Spleen (tissue), 11 donors: ENCODE results near the gene GBE1. TPM values are rescaled to one million over a fixed set of nuclear protein-coding genes. Genes with fewer than 3 reads are reported as not detected.

Experiments used
- DNase-seq: peaks from one replicate; pipeline ENCODE4 v3.0.0-alpha.2; 2020
- H3K27ac ChIP-seq, 8 donors: fragments of 200-600 bp; sonication (generic) in 7 of 8; 1 replicate in 4 of 8; 2 replicates in 4 of 8; pipeline versions ENCODE4 v1.5.0 to v1.8.0; 2016 to 2021; ENCODE audit warnings: inconsistent platforms in 4 of 8, mild to moderate bottlenecking in 4 of 8, moderate library complexity in 1 of 8
- H3K27me3 ChIP-seq, 7 donors: fragments of 200-600 bp; sonication (generic) in 6 of 7; replicated peaks in 1 of 7; 1 replicate in 4 of 7; 2 replicates in 3 of 7; pipeline versions ENCODE4 v1.5.0 to v1.8.0; 2016 to 2021; ENCODE audit warnings: inconsistent platforms in 3 of 7, mild to moderate bottlenecking in 1 of 7
- H3K36me3 ChIP-seq, 6 donors: fragments of 200-600 bp; sonication (generic) in 5 of 6; 1 replicate in 4 of 6; 2 replicates in 2 of 6; pipeline versions ENCODE4 v1.5.0 to v1.8.0; 2016 to 2021; ENCODE audit warnings: inconsistent platforms in 2 of 6
- H3K4me1 ChIP-seq, 6 donors: fragments of 200-600 bp; sonication (generic) in 5 of 6; 1 replicate in 3 of 6; 2 replicates in 3 of 6; pipeline versions ENCODE4 v1.5.0 to v1.8.0; 2016 to 2021; ENCODE audit warnings: inconsistent platforms in 3 of 6
- H3K4me3 ChIP-seq, 8 donors: fragments of 200-600 bp; sonication (generic) in 7 of 8; 1 replicate in 4 of 8; 2 replicates in 4 of 8; pipeline versions ENCODE4 v1.5.0 to v1.8.0; 2016 to 2021; ENCODE audit warnings: inconsistent platforms in 4 of 8, mild to moderate bottlenecking in 4 of 8, moderate library complexity in 2 of 8
- H3K9me3 ChIP-seq, 8 donors: fragments of 200-600 bp; sonication (generic) in 7 of 8; 1 replicate in 4 of 8; 2 replicates in 4 of 8; pipeline versions ENCODE4 v1.5.0 to v1.8.0; 2016 to 2021; ENCODE audit warnings: inconsistent platforms in 4 of 8
- CTCF ChIP-seq, 11 experiments: fragments of 200-600 bp in 7 of 11; fragments of 450-650 bp in 4 of 11; sonication (generic) in 4 of 11; IDR thresholded peaks in 8 of 11; conservative IDR thresholded peaks in 3 of 11; 1 replicate in 7 of 11; 2 replicates in 4 of 11; pipeline versions ENCODE4 v1.4.0 to v1.8.0; 2016 to 2021; ENCODE audit warnings: antibody characterized with exemption in 11 of 11, inconsistent platforms in 4 of 11, mild to moderate bottlenecking in 1 of 11
- POLR2A ChIP-seq, 3 donors: fragments of 450-650 bp; IDR thresholded peaks; one replicate each; pipeline ENCODE4 v1.5.1; 2017; ENCODE audit warnings: antibody characterized with exemption in 3 of 3, mild to moderate bottlenecking in 1 of 3
- POLR2AphosphoS5 ChIP-seq, 3 donors: sonication (generic); formaldehyde crosslinking; IDR thresholded peaks; one replicate each; pipeline ENCODE4 v1.5.1; 2017; ENCODE audit warnings: antibody characterized with exemption in 3 of 3
- WGBS, 5 donors: extraction: QIAGEN DNeasy Blood & Tissue Kit in 3 of 5; methylation state at CpG; one replicate each; pipeline versions ENCODE4 v1.1.5 to v1.1.7; 2013 to 2018; 5-methylcytosine and 5-hydroxymethylcytosine counted together
- intact Hi-C: fragments of 100-400 bp; cut with DNase I; formaldehyde crosslinking; loops from one replicate; pipeline ENCODE4 v1.15.0; 2023; ENCODE audit warnings: low total_unique reads
- polyA plus RNA-seq, 3 donors: library from polyadenylated mRNA; stranded (reverse); fragments of 200-250 nt; gene quantifications; one replicate each; pipeline ENCODE4 v1.2.1, GENCODE V29; 2013
- total RNA-seq, 7 donors: library from RNA; depleted of rRNA in 3 of 7; stranded (reverse); fragments of >200 nt in 3 of 7; fragmentation: NEBNext Ultra II Directional in 4 of 7; extraction: Animal tissue kit (Norgen Biotek cat#: 25700) in 4 of 7; gene quantifications; one replicate each; pipeline versions ENCODE4 v1.1.0 to v1.2.1, GENCODE V29; 2016 to 2021
- donor health status: healthy with polysubstance abuse.
- donor health status: DM: no; HTN: no; CAD: no; lungs with moderate emphysema.
- donor health status: DM: no; HTN: no; CAD: no.
- donor health status: Bipolar disorder and iron deficiency.
- donor health status: healthy.
- donor health status: DM: no; HTN: no; CAD: no.
- donor health status: DM: yes; HTN: yes; CAD: no.

GBE1 gene
- total and polyA plus RNA-seq, 10 donors = 5.0 to 34.3 (median 21.5) TPM

- H3K27ac ChIP-seq = peak overlapping the region in 7 of 8 donors; percentile 7 to 74 (median 62)
- no peaks in the 10 kb centered on the region for H3K36me3 ChIP-seq
- H3K27me3 ChIP-seq = no peaks in the 10 kb centered on the region
- intact Hi-C loops = no loop called here
- TF ChIP-seq POLR2A (IDR thresholded peaks at IDR 0.05) = no peak
- TF ChIP-seq CTCF (IDR thresholded peaks at IDR 0.05 in 8 of 11, conservative IDR thresholded peaks at IDR 0.05 in 3 of 11) = no peak
- TF ChIP-seq POLR2AphosphoS5 (IDR thresholded peaks at IDR 0.05) = no peak
- DNase-seq = no peak
- no peak overlapping the region for H3K4me3 ChIP-seq
- no peaks in the 10 kb centered on the region for H3K9me3 ChIP-seq
- H3K4me1 ChIP-seq = peaks cover 0 to 41% (median 0%) of the 10 kb centered on the region in 6 donors
These were observed 17.1 kb downstream of the GBE1 start for GRCh38 chr3:81744366-81744765.

GRCh38 chr3:81743096-81744025 is 18.1 kb downstream of the GBE1 start:
- no peaks in the 10 kb centered on the region for H3K9me3 ChIP-seq
- 58 to 74% (median 64%) methylated on average over 5 of the region's 5 CpGs for WGBS, 5 donors
- H3K4me3 ChIP-seq = no peak overlapping the region
- no peak for TF ChIP-seq POLR2AphosphoS5 (IDR thresholded peaks at IDR 0.05)
- TF ChIP-seq POLR2A (IDR thresholded peaks at IDR 0.05) = no peak
- no peak for TF ChIP-seq CTCF (IDR thresholded peaks at IDR 0.05 in 8 of 11, conservative IDR thresholded peaks at IDR 0.05 in 3 of 11)
- no peaks in the 10 kb centered on the region for H3K27me3 ChIP-seq
- intact Hi-C loops = no loop called here
- peaks cover 0 to 38% (median 0%) of the 10 kb centered on the region in 6 donors for H3K4me1 ChIP-seq
- no peaks in the 10 kb centered on the region for H3K36me3 ChIP-seq
- DNase-seq = no peak
- H3K27ac ChIP-seq = peak overlapping the region in 7 of 8 donors; percentile 7 to 74 (median 62)

GRCh38 chr3:81742581-81742980 is 18.9 kb downstream of the GBE1 start:
- H3K27ac ChIP-seq = peak overlapping the region in 4 of 8 donors; percentile 62 to 74 (median 64)
- peaks cover 0 to 38% (median 0%) of the 10 kb centered on the region in 6 donors for H3K4me1 ChIP-seq
- no peaks in the 10 kb centered on the region for H3K27me3 ChIP-seq
- TF ChIP-seq POLR2A (IDR thresholded peaks at IDR 0.05) = no peak
- TF ChIP-seq POLR2AphosphoS5 (IDR thresholded peaks at IDR 0.05) = no peak
- TF ChIP-seq CTCF (IDR thresholded peaks at IDR 0.05 in 8 of 11, conservative IDR thresholded peaks at IDR 0.05 in 3 of 11) = no peak
- intact Hi-C loops = no loop called here
- no peak for DNase-seq
- 82 to 91% (median 87%) methylated on average over 6 of the region's 6 CpGs for WGBS, 5 donors
- no peaks in the 10 kb centered on the region for H3K9me3 ChIP-seq
- H3K4me3 ChIP-seq = no peak overlapping the region
- H3K36me3 ChIP-seq = no peaks in the 10 kb centered on the region

- 49 to 85% (median 60%) methylated on average over 1 of the region's 1 CpG for WGBS, 5 donors
- Histone ChIP-seq H3K4me3 (no peak overlapping the region), H3K27ac (no peak overlapping the region), H3K9me3 (no peaks in the 10 kb centered on the region), H3K4me1 (peaks cover 0 to 38% (median 0%) of the 10 kb centered on the region in 6 donors), H3K36me3 (no peaks in the 10 kb centered on the region), H3K27me3 (no peaks in the 10 kb centered on the region)
- TF ChIP-seq CTCF (IDR thresholded peaks at IDR 0.05 in 8 of 11, conservative IDR thresholded peaks at IDR 0.05 in 3 of 11) (no peak), POLR2A (IDR thresholded peaks at IDR 0.05) (no peak), POLR2AphosphoS5 (IDR thresholded peaks at IDR 0.05) (no peak)
- intact Hi-C loops = no loop called here
- DNase-seq = no peak
These were observed 20.2 kb downstream of the GBE1 start for GRCh38 chr3:81741216-81741615.
